ENCODE measurements around the gene ADGRV1.

The ADGRV1 gene

DNA sequence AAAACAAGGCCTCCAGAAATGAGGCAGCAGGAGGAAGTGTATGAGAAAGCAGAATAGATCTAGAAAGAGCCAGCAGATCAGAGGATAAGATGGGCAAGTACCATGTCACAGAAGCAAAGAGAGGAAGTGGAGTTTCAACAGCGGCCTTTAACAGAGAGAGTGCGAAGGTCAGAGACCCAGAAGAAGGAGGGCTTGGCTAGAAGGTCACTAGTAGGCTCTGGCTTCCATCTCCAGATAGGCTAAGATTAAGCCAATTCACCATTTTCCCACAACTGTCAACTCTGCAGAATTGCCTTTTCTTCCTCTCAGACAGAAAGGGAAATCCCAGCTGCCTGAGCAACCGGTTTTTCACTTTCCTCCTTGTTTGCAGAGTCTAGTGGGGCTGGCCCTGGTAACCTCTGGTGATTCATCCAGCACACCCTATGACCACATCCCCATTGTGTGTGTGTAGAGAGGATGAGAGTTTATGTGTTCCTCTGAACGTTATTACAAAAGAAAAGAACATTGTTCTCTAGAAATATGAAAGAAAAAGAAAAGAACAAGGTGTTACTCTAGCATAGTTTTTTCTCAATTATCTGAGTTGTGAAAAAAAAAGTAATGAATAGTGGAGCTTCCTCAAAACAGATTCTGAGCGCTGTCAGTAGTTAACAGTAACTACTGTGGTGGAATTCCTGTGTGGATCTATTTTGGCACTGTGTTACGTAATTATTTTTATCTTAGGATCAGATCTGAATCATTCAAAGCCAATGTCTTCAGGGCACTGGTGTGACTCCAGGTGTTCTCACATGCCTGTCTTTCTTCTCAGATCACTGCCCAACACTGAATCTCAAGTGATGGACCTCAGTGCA is 604.2 kb downstream of the ADGRV1 start:
- peak; percentile 76 for DNase-seq (ENCODE audit: low spot score)

DNA sequence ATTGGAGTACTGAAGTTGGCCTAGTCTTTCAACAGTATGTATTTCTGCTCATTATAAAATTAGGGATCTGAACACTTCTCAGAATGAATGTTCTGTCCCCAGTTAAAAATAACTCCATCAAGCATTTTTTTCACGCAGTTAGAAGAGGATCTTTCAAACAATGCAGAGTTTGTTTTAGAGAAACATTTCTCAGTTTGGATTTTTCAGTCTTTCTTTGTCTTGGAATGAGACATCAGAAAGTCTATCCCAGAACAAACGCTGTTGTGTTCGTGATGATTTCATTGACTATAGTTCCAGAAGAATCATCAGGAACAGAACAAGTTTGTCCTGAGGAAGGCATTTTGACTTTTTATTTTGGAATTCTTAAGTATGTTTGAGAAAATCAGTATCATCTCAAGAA is 605.8 kb downstream of the ADGRV1 start:
- DNase-seq (ENCODE audit: low spot score): peak; percentile 91

DNA sequence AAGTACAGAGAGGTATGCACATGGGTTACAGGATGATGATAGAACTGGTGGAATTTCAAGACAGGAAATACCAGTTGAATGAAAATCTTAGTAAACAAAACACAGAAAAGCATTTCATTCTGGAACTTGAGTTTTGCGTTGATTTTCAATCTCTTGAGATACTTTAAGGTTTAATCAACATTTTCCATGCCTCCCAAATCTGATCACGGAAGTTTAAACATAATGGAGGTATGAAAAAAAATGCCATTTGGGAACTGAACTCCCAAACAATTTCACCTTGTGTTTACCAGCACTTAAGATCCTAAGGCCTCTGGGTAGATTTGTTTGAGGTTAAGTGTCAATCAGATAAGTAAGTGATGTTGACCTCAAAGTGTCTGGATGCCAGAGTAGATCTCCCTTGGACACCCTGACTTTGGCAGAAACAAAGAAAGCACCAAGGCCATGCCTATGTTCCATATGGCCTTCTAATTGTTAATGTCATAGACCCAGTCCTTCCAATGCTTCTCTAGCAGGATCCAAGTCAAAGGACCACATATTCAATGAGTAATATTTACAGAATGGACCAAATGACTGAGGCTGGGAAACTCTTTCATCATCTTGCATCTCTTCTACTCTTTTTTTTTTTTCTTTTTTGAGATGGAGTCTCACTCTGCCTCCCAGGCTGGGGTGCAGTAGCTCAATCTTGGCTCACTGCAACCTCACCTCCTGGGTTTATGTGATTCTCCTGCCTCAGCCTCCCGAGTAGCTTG is 607.6 kb downstream of the ADGRV1 start:
- DNase-seq (ENCODE audit: low spot score): no peak

- DNase-seq (ENCODE audit: low spot score): no peak
Measured at GRCh38 chr5:91168859-91169258, 610.3 kb downstream of the ADGRV1 start.

GRCh38 chr5:91170266-91170665 is 611.7 kb downstream of the ADGRV1 start:
- DNase-seq (ENCODE audit: low spot score): no peak

DNA sequence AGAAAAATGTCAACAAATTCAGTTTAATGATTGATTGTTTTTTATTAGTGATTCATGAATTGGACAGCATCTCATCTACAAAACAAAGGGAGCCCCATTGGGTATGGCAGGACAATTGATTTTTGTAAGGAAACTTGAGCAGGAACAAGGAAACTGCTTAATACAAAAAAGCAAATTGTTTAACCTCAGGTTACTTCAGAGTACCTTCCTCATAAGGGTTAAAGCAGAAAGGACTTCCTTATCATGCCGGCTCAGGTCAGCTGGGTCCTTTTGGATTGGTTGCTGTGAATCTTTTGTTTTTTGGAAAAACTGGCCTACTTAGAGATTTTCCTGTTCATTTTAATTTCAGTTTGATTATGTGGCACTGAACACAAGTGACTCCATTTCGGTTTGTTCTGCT is 612.7 kb downstream of the ADGRV1 start:
- no peak for DNase-seq (ENCODE audit: low spot score)

DNA sequence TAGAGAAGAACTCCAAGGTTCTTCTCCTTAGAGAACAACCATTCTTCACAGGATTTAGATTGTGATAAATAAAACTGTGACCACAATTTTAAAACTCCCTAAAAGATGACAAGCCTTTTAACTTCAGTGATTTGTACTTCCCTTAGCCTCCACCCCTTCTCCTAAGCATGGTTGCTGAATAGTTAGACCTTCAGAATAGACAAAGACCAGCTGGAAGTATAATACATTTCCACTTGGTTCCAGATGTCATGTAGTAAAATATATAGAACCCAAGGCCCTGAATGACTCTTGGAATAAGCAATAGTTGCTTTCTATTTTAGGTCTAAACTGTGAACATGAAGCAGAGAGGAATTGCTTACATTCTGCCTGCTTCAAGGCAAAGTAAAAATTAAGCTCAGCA is 615.8 kb downstream of the ADGRV1 start:
- DNase-seq (ENCODE audit: low spot score): no peak

GRCh38 chr5:91175708-91176107 is 617.1 kb downstream of the ADGRV1 start:
- DNase-seq (ENCODE audit: low spot score): no peak

DNA sequence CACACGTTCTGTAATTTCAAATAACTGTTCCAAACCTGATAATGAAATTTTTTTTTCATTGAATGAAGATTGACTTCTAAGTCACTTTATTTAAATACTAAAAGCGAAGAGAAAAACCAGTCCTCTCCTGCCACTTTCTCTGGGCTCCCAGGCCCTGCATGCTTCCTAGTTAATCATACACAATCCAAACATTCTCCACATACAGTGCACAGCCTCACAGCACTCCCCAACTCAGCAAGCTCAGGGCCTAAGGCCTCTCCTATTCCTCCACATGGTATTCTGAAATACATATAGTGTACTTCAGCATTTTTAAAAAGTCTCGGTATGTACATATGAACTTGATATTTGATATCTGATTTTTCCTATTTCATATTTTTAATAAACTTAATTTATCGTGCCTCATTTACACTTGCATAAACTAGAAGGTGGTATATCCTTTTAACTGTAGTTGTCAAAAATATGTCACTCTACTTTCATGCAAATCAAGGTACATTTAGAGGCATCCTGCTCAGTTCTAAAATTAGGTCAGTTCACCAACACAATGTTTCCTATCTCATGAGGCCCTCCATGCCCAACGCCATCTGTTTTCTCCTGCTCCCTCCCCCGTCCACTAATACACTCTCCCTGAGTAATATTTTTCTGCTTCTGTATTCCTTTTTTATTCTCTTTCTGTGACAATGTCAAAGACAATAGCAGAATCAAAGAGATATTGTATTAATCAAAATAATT is 617.9 kb downstream of the ADGRV1 start:
- DNase-seq (ENCODE audit: low spot score): no peak

DNA sequence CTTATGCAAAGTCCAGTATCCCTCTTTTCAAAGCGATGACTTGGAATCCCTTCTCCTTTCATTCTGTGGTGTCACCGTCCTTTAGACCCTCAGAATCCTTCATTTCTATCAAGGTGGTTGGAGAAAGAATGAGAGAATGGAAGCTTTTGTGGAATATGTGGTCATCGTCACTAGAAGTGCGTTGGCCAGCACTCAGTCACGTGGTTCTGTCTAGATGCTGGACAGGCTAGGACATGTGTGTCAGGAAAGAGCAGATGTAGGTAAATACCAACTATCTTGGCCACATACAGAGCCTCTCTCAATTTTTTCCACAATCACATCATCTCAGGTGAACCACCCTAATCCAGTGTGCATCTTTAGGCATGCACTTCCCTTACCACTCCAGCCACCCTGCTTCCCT is 618.5 kb downstream of the ADGRV1 start:
- DNase-seq (ENCODE audit: low spot score): no peak

- no peak for DNase-seq (ENCODE audit: low spot score)
Measured at GRCh38 chr5:91177639-91178038, 619.0 kb downstream of the ADGRV1 start.

DNA sequence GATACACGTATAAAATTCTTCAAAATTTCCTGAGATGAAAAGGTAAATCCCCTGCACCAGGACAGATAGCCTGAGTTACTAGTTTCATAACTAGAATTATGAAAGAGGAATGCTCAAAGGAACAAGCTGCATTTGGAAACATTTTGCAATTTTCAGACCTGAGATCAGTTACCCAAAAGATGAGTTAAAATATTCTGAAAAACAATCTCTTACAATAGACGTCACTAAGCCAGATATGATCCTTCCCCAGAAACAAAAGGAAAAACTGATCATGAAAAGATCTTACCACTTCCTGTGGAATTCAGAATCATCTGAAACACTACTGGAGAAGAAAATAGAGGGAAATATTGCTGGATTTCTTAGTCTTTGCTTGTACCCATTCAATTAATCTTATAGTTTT is 619.9 kb downstream of the ADGRV1 start:
- DNase-seq (ENCODE audit: low spot score): no peak

GRCh38 chr5:91179018-91179417 is 620.4 kb downstream of the ADGRV1 start:
- no peak for DNase-seq (ENCODE audit: low spot score)

DNA sequence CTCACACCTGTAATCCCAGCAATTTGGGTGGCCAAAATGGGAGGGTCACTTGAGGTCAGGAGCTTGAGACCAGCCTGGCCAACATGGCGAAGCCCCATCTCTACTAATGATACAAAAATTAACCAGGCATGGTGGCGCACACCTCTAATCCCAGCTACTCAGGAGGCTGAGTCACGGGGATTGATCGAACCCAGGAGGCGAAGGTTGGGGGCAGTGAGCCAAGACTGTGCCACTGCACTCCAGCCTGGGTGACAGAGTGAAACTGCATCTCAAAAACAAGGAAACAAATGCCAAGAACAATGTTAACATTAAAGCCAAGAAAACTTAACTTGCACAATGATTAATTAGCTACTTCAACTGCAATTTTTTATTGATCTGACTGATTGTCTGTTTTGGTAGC is 621.9 kb downstream of the ADGRV1 start:
- DNase-seq (ENCODE audit: low spot score): no peak

DNA sequence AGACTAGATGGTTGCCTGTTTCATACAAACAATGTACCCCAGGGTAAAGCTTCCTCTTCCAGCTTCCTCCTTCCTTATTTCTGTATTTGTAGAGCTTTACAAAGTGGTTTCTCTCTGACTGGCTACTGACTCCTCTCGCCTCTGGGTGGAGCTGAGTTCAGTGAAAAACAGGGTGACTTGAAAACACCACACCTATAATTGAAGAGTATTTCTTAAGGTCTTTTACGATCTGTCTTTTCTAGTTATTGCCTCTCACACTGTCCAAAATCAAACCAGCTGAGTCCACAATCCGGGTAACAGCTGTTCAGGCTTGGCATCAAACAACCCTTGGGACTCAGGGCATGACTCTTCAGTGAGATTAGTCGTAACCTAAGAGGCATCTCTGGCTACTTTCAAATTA is 624.2 kb downstream of the ADGRV1 start:
- DNase-seq (ENCODE audit: low spot score): peak; percentile 75

DNA sequence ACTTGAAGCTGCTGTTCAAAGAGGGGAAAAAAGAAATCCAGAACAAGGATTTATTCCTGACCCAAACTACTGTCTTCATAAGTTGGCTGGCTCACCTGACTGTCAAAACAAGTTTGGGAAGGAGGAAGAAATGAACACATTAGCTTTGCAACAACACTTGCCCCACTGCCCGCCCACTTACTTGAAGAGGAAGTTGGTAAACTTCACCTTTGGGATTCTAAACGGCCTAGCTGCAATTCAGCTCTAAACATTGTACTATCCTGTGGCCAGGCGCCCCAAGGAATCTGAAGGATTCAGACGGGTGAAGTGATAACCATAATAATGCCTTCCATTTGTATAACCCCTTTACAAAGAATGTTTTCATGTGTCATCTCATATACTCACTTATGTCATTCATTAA is 625.1 kb downstream of the ADGRV1 start:
- peak; percentile 30 for DNase-seq (ENCODE audit: low spot score)

DNA sequence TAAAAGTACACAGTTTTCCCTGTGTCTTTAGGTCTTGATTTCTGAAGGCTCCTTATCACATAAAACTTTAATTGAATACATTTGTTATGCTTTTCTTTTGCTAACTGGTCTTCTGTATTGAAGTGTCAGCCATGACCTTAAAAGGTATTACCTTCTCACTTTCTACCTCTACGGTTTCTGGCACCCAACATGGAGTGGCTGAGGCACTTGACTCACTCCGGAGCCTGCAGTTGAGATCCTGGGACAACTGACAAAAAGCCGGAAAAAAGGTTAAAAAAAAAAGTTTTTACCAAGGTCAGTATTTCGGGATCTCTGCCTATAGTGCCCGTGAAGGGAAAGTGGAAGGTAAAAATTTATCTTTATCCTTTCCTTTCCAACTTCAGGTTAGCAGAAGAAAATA is 627.5 kb downstream of the ADGRV1 start:
- DNase-seq (ENCODE audit: low spot score): no peak

DNA sequence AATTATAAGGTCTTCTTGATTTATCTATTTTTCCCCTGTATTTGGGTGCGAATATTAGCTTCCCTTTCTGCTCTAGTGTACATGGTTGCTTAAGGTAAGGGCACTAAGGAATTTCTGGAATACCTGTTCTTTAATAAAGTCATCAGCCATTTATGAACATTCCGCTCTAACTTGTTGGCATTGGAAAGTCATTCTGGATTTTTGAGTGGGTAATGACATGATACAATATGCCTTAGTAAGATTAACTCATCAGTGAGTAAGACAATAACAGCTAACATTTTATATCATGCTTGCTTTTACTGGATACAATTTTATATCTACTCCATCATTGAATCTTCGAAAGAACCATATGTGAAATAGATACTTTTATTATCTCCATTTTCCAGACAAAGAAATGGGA is 628.4 kb downstream of the ADGRV1 start:
- no peak for DNase-seq (ENCODE audit: low spot score)

GRCh38 chr5:91188755-91189154 is 630.2 kb downstream of the ADGRV1 start:
- no peak for DNase-seq (ENCODE audit: low spot score)

GRCh38 chr5:91189480-91190313 is 631.1 kb downstream of the ADGRV1 start:
- DNase-seq (ENCODE audit: low spot score): peak; percentile 35

DNA sequence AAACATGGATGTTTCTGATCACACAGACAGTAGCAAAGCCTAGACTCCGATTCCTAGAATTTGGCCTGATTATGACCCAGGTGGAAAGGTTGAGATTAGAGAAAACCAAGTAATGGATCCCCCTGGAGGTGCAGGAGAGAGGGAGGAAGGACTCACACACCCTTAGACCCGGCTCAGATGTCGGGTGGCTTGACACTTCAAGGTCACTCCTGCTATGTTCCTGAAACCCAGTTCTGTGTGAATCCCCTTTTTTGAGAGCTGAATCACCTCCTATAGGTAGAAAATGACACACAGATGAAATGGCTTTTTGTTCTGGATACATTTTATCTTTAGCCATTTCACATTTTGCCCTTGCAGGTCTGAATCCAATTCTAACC is 631.7 kb downstream of the ADGRV1 start:
- DNase-seq (ENCODE audit: low spot score): no peak

GRCh38 chr5:91194824-91195381 is 636.3 kb downstream of the ADGRV1 start:
- DNase-seq (ENCODE audit: low spot score): no peak
